Tongue (tissue), 2 donors: ENCODE data around the gene ATM. TPM values are rescaled to one million over a fixed set of nuclear protein-coding genes. Genes with fewer than 3 reads are reported as not detected.
"Not testable (repeated sequence)": the region's sequence is repeated elsewhere in the genome, so short reads cannot be mapped to it uniquely, and the experiment has no call there.

Experiments used
- DNase-seq: peaks from one replicate; pipeline ENCODE4 v3.0.0-alpha.2; 2015
- total RNA-seq: library from RNA; depleted of rRNA; stranded (reverse); fragments of >200 nt; gene quantifications from one replicate; pipeline ENCODE4 v1.2.3, GENCODE V29; 2014

Gene ATM
- total RNA-seq, 1 donor from 2014 or later: 76.3 TPM

DNA sequence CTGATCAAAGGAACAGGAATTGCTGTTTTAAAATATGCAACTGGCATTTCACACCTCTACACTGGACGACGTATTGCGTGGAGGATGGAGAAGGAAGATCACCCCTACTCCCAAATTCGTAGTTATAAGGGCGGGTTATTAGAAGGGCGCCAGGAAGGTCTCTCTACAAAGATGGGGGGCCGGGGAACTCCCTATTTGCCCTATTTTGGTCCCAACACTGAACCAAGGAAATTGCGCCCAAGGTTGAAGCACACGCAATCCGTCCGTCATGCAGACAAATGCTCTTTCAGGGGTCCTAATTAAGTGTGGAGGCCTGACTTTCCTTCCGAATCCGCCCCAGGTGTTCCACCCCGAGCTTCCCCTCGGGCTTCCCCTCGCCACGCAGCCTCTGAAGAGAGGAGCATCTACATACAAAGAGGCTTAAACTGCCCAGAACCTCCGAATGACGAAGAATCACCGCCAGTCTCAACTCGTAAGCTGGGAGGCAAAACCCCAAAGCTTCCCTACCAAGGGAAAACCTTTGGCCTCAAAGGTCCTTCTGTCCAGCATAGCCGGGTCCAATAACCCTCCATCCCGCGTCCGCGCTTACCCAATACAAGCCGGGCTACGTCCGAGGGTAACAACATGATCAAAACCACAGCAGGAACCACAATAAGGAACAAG, 825 bp upstream of the ATM start:
- DNase-seq: no peak

DNA sequence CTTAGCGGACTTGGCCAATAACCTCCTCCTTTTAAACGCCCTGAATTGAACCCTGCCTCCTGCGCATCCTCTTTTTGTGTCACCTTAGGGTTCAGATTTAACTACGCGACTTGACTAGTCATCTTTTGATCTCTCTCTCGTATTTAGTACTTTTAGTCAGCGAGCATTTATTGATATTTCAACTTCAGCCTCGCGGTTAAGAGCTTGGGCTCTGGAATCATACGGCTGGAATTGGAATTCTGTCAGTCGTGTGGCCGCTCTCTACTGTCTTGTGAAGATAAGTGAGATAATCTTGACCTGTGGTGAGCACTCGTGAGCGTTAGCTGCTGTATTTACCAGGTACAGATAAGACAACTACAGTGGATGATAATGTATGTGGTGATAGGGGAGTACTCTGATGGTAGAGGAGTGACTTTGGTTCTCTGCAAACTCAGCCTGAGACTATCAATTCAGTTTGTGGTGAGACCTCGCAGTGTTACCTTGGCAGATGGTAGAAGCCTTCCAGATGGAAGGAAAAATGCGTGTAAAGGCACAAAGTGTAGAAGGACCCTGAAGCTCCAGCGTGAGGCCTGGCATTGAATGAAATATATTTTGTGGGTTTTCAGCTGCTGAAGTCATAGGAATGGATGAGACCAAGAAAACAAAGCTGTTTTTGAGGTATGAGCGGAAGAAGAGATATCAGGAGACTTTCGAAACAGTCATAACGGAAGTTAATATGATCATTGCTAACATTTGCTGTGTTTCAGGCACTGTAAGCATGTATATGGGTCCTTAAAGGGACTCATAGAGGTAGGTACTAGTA, 682 bp downstream of the ATM start:
- no peak for DNase-seq

DNA sequence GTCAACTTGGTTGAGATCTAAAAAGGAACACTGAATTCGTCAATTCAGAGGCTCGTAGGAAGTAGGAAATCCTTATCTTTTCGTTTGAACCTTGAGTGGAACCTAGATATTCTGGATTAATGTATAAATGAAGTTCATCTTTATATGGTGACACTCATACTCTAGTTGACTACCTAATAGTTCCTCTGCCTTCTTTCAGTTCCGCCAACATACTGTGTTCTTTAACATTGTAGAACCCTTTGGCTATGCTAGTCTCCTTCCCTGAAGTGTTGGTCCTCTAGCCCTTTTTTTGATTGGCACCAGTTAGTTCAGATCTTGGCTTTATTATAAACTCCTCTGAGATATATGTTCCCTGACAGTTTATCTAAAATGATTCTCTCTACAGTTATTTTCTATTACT, 1.5 kb downstream of the ATM start:
- no peak for DNase-seq

DNA sequence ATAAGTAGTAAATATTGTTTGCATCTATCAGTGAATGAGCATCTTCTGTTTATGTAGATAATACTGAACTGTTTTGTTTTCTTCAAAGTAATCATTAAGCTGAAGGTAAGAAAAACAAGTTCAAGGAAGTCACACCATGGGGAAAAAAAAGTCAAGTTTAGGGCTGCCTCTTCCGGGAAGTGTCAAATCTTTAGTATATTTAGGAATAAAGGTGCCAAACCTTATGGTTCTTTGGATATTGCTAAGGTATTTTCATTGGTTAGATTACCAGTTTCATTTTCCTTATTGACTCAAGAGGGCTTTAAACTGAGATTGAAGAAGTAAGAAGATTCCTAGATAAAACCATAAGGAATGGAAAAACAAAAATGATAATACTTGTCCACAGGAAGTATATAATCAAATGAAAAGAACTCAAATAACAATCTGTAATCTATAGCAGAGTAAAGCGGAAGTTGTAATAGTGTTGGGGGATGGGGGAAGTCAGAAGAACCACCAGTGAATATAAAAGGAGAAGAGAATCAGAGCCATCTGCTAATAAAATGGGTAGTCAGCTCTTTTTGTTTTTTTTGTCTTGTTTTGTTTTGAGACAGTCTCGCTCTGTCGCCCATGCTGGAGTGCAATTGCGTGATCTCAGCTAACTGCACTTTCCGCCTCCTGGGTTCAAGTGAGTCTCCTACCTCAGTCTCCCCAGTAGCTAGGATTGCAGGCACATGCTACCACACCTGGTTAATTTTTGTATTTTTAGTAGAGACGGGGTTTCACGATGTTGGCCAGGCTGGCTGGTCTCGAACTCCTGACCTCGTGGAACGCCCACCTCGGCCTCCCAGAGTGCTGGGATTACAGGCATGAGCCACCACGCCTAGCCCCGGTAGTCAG, 2.3 kb downstream of the ATM start:
- no peak for DNase-seq

DNA sequence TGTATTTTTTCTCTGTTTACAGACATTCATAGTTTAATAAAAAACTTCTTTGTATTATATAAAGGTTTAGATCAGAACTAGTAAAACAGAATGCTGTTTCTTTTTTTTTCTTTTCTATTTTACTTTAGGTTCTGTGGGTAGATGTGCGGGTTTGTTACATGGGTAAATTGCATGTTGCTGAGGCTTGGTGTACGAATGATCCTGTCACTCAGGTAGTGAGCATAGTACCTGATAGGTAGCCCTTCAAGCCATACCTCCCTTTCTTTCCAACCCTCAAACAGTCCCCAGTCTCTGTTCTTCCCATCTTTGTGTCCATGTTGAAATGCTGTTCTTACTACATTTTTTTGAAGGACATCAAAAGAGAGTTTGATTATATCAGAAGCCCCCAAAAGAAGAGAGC, 3.2 kb downstream of the ATM start:
- no peak for DNase-seq

DNA sequence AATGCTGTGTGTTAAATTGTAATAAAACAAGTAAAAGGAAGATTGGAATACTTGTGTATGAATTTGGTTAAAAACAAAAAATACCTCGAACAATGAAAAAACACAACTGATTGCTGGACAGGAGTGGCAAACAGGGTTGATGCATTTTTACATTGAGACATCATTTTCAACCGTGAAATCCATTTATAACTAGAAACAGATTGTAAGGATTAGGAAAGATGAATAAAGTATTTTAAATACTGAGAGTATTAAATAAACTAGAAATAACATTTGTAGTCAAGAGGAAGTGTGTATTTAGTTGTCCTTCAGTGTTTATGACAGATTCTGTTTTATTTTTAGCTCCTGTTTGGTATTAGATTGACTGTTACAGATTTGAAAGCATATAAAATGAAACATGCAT, 5.4 kb downstream of the ATM start:
- DNase-seq: no peak

DNA sequence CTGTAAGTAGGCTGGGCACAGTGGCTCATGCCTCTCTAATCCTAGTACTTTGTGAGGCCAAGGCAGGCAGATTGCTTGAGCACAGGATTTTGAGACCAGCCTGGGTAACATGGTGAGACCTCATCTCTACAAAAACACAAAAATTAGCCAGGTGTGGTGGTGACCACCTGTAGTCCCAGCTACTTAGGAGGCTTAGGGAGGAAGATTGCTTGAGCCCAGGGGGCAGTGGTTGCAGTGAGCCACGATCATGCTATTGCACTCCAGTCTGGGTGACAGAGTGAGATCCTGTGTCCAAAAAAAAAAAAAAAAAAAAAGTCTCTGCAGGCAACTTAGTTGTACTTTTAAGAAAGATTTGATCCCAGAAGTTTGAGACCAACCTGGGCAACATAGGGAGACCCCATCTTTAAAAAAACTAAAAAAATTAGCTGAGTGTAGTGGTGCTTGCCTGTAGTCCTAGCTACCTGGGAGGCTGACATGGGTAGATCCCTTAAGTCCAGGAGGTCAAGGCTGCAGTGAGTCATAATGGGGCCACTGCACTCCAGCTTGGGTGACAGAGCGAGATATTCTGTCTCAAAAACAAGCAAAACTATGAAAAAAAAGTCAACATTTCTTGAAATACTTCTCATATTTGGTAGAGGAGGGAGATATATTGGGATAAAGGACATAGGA, 10.5 kb downstream of the ATM start:
- no peak for DNase-seq

DNA sequence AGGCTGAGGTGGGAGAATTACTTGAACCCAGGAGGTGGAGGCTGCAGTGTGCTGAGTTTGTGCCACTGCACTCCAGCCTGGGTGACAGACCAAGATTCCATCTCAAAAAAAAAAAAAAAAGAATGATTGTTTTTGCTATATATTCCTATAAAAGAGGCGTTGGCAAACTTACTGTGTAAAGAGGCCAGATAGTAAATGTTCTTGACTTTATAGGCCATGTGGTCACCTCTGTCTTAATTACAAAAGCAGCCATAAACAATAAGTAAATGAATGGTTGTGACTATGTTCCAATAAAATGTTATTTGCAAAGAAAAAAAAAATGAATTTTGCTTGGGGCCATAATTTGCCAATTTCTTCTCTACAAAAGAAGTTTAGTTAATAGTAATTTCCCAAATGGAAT, 12.3 kb downstream of the ATM start:
- DNase-seq: no peak

DNA sequence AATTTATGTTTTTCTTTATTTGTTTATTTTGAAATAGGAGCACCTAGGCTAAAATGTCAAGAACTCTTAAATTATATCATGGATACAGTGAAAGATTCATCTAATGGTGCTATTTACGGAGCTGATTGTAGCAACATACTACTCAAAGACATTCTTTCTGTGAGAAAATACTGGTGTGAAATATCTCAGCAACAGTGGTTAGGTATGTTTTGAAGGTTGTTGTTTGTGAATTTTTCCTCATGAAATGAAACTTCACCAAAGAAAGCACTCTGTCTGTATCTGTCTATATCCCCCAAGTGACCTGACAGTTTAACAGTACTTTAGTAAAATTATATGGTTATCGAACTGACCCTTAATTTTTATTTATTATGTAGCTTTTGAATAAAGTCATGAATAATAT, 12.8 kb downstream of the ATM start:
- DNase-seq: no peak

DNA sequence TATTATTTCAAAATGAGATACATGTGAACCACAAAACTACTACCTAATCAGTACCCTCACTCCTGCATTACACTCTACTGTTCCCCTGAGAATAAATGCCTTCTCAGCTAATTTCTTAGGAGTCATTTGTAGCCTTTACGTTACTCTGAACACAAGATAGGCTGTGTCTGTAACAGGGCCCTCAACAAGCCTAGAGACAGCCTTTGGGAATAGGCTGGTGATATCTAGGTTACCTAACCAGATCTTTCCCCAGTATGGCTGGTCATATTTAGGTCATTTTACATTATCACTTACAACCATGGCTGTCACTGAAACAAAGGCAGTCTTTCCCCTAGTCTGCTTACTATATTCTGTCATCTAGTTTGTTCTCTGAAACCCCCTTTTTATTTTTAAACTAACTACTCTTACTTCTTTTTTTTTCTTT, 14.2 kb downstream of the ATM start:
- no peak for DNase-seq

DNA sequence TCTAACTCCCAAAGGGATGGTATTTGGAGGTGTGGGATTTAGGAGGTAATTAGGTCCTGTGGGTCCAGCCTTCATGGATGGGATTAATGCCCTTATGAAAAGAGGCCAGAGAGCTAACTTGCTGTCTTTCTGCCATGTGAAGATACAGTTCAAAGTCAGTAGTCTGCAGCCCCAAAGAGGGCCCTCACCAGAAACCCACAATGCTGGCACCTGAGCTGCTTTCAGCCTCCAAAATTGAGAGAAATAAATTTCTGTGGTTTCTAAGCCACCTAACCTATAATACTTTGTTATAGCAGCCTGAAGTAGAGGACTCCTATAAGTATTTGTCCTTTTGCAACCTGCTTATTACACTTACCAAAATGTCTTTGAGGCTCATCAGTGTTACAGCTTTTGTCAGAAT, 16.2 kb downstream of the ATM start:
- DNase-seq: no peak

DNA sequence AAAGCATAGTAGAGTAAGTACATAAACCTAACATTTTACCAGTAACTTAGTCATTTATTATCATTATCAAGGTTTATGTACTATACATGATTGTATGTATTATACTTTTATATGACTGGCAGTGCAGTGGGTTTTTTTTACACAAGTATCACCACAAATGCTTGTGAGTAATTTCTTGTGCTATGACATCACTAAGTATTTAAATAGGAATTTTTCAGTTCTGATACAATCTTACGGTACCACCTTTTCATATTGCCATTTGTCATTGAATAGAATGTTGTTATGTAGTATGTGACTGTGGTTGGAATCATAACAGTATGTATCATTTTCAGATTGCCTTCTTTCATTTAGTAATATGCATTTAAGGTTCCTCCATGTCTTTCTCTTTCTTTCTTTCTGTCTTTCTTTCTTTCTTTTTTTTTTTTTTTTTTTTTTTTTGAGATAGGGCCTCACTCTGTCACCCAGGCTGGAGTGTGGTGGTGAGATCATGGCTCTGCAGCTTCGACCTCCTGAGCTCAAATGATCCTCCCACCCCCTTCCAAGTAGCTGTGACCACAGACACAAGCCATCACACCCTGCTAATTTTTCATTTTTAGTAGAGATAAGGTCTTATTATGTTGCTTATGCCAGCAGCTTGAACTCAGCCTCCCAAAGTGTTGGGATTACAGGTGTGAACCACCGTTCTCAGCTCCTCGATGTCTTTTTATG, 18.6 kb downstream of the ATM start:
- no peak for DNase-seq

DNA sequence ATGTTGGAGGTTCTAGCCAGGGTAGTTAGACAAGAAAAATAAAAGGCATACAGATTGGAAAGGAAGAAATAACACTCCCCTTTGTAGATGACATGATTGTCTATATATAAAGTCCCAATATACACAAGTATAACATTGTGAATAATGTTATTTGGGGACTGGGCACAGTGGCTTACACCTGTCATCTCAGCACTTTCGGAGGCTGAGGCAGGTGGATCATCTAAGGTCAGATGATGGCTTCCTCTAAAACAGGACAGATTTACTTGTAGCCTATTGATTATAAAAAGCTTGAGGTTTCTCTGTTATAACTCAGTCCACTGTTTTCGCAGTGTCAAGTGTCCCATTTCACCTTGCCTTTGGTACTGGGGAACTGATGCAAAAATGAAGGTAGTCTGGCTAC, 19.6 kb downstream of the ATM start:
- no peak for DNase-seq

DNA sequence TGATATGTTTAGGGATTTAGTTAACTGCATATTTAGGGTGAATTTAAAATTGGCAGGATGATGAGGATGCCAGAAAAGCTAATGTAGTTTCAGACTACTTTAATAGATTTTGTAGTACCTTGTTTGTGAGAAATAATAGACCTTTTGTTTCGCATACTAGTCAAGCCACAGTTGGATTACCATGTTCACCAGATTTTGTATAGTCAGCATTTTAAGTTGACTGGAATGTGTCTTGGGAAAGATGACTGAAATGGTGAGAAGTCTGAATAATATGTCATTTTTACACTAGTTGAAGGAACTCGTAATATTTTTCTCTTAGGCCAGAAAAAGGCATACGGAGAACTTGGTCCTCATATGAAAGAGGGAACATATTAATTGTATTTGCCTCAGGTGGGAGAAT, 23.4 kb downstream of the ATM start:
- no peak for DNase-seq

DNA sequence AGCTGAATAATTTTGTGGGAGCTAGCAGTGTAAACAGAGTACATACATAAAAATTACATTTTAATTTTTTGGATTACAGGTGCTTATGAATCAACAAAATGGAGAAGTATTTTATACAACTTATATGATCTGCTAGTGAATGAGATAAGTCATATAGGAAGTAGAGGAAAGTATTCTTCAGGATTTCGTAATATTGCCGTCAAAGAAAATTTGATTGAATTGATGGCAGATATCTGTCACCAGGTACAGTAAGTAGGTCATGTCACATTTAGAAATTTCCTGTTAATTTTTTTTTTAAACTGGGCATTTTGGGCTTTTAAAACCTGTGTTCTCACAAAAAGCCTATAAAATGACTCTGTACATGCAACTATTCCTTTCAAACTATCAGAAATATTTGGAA, 24.0 kb downstream of the ATM start:
- no peak for DNase-seq

DNA sequence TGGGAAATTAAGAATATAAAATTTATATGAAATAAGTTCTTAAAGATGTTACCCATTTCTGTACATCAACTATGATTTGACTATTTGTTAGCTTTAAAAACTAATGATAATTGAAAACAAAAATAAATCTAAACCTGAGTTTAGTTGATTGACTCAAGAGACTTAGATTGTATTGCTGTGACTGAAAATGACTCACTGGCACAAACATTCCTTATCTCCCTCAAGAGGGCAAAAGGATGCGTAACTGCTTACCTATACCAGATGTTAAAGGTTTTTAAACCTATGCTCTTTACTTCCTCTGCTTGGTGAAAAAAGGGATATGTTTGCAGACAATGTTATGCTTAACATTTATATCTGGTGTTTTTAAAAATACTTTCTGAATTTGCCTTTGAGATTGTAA, 30.3 kb downstream of the ATM start:
- DNase-seq: no peak

DNA sequence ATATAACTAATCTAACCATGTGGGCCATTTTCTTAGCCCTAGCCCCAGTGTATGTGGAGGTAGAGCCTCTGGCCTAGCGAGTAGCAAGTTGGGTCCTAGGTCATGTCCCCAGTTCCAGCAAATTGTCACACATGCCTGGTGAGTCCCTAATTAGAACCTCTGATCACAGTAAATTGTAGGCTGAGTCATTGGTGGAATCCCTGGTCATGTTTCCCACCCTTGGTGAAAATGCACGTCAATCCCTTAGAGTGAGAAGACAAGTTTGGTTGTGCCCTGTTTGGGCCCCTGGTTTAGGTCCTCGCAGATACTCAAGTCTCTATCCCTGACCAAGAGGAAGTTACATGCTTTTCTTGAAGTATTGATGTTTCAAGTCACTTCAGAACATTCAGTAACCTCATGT, 46.7 kb downstream of the ATM start:
- no peak for DNase-seq

DNA sequence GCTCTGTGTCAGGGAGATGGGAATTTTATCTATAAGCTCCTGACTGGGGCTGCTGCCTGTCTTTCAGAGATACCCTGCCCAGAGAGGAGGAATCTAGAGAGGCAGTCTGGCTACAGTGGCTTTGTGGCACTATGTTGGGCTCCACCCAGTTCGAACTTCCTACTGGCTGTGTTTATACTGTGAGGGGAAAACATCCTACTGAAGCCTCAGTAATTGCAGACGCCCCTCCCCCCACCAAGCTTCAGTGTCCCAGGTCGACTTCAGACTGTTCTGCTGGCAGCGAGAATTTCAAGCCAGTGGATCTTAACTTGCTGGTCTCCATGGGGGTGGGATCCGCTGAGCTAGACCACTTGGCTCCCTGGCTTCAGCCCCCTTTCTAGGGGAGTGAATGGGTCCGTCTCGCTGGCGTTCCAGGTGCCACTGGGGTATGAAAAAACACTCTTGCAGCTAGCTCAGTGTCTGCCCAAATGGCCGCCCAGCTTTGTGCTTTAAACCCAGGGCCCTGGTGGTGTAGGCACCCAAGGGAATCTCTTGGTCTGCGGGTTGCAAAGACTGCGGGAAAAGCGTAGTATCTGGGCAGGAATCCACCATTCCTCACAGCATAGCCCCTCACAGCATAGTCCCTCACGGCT, 54.2 kb downstream of the ATM start:
- DNase-seq: not testable (repeated sequence)

DNA sequence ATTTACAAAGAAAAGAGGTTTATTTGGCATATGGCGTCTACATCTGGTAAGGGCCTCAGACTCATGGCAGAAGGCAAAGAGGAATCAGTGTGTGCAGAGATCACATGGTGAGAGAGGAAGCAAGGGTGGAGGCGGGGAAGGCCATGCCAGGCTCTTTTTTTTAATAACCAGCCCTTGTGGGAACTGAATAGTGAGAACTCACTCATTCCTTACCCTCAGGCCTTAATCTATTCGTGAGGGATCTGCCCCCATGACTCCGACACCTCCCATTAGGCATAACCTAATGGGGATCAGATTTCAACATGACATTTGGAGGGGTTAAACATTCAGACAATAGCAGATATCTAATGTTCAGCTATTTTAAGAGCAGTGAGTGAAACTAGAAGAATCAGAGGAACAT, 55.7 kb downstream of the ATM start:
- DNase-seq: no peak

DNA sequence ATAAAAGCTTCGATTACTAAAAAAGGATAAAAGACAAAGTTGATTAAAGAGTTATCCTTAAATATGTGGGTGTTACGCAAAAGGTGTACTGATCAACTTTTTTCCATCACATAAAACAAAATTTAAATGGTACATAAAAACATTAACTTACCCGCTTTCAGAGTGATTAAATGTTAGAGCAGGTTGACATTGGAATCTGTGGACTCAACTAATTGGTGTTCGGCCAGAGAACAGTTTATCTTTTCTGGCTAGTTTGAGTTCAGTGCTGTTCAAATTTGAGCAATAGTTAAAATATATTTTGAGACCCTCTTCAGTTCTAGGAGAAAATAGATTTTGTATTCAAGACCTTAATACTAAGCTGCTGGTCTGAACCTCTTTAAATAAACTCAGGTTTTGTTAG, 56.1 kb downstream of the ATM start:
- no peak for DNase-seq

DNA sequence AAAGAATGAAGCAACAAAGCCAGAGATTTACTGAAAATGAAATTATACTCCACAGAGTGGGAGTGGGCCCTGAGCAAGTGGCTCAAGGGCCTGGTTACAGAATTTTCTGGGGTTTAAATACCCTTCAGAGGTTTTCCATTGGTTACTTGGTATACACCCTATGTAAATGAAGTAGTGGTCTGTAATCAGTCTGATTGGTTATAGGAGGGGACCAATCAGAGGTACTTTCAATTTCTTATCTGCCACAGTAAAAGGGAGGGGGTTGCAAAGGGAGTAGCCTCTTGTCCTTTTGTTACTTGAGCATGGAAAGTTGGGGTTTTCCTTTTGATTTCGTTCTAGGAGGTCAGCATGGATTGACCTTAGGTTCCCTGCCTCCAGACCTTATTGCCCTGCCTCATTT, 63.5 kb downstream of the ATM start:
- no peak for DNase-seq
